GM15510 (cell line): ENCODE measurements around the gene SMOC2.

Source experiments
- POLR2A ChIP-seq: IDR thresholded peaks from 3 replicates; pipeline ENCODE4 v1.6.1; 2011; ENCODE audit warnings: borderline replicate concordance; ENCODE audit not compliant: insufficient read length; ENCODE audit errors: extremely low read depth

SMOC2 gene

DNA sequence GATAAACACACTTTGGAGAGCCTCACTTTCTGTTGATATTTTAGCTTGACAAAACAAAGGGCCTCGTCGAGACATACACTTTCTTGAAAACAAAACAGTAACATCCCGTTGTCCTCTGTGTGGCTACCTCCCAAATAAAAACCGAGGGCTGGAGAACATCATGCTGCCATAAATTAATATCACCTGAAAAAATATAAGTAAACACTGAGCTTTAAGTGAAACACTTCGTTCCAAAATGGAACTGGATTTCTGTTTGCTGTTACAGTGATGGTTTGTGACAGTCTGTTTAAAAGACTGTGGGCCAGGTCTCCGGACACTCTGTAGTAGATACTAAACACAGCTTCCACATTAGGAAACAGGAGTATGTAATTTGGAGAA lies 187.2 kb downstream of the SMOC2 start:
- no peak for TF ChIP-seq POLR2A

- TF ChIP-seq POLR2A = no peak
Observed at GRCh38 chr6:168628732-168629245, 187.8 kb downstream of the SMOC2 start.

GRCh38 chr6:168631564-168631963 lies 190.6 kb downstream of the SMOC2 start:
- TF ChIP-seq POLR2A = no peak

- no peak for TF ChIP-seq POLR2A
Observed at GRCh38 chr6:168632694-168633093, 191.7 kb downstream of the SMOC2 start.

DNA sequence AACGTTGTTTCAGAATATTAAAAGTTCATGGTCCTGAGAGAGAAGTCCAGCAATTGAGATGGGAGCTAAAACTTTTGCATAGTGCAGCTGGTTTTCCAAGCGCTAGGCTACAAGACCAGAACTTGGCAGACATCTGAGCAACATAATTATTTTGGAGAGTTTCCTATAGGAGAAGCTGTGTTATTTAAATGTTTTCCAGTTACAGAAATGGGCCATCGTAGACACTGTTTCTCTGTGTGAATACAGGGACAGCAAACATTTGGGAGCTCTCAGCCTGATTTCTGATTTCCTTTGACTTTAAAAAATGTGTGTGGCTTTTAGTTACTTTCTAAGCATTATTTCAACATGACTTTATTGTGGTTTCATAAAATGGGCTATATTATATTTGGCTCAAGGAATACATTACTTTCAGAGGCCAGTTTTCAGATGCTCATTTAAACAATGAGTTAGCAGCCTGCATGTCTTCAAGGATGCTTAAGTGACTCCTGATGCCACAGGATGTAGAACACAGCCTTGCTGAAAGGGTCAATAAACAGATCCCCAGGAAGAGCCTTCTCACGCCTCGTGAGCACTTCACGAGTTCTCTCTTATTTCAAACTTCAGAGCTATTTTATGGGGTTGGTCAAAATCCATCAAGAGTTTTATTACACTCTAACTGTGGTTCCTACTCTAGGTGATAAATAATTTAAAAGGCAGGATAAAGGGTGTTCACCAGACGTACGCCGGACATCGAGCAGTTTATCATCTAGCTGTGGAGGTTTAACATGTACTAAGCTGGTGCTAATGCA lies 193.8 kb downstream of the SMOC2 start:
- TF ChIP-seq POLR2A = no peak

- no peak for TF ChIP-seq POLR2A
Observed at GRCh38 chr6:168636147-168637004, 195.4 kb downstream of the SMOC2 start.

- no peak for TF ChIP-seq POLR2A
Observed at GRCh38 chr6:168637834-168638233, 196.8 kb downstream of the SMOC2 start.

GRCh38 chr6:168638468-168639271 lies 197.7 kb downstream of the SMOC2 start:
- no peak for TF ChIP-seq POLR2A

DNA sequence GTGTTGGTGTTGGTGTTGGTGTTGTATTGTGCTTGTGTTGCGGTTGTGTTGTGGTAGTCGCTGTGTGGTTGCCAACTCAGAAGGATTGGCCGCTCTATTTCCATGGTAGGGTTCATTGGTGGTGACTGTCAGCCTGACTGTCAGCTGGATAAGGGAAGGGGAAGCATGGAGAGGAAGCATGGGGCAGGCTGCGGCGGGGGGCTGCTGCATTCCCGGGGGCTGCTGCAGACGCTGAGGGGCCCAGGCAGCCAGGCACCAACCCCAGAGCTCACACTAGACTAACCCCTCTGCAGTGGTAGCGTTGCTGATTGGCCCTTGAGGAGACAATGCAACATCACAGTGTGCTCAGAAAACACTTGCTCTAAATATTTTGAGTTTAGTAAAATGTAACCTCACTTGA lies 199.2 kb downstream of the SMOC2 start:
- no peak for TF ChIP-seq POLR2A

GRCh38 chr6:168640768-168641167 lies 199.8 kb downstream of the SMOC2 start:
- TF ChIP-seq POLR2A = no peak

- TF ChIP-seq POLR2A = no peak
Observed at GRCh38 chr6:168641446-168641845, 200.5 kb downstream of the SMOC2 start.

GRCh38 chr6:168643401-168643800 lies 202.4 kb downstream of the SMOC2 start:
- no peak for TF ChIP-seq POLR2A

DNA sequence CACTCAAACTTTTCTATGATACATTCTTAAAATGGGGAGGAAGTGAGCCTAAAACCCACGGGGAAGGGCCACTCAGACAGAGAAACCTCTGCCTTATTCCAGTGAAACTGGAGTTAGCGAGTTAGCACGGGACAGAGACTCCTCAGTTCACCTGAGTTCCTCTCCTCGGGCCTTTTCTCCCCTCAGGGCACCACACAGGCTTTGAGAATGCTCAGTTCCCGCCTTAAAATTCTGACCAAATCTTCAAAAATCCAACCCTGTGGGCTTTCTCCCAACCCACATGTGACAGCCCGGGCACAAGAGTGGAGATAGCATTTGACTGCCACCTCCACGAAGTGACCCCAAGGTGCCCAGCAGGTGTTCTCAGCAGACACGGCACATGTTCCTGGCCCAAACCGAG lies 204.3 kb downstream of the SMOC2 start:
- TF ChIP-seq POLR2A = no peak

GRCh38 chr6:168647271-168647670 lies 206.3 kb downstream of the SMOC2 start:
- no peak for TF ChIP-seq POLR2A
